Measurements from ENCODE around the gene SLC25A3.

DNA sequence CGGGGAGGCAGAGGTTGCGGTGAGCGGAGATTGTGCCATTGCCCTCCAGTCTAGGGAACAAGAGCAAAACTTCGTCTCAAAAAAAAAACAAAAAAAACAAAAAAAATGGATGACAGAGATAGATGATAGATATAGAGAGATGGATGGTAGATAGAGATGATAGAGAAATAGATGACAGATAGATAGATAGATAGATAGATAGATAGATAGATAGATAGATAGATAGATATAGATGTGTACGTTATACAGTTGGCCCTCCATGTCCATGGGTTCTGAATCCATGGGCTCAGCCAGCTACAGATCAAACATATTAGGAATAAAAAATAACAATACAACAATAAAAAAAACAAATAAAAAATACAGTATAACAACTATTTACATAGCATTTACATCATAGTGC lies 12.8 kb upstream of the SLC25A3 start:
- TF ChIP-seq ZNF274 (IDR thresholded peaks at IDR 0.05; ENCODE audit: low read length) (no peak), ZNF274 (tag by site-specific recombination; IDR thresholded peaks at IDR 0.05; ENCODE audit: borderline replicate concordance) (no peak), ZBTB6 (tag by site-specific recombination; IDR thresholded peaks at IDR 0.05) (no peak), ZBTB7A (tag by site-specific recombination; IDR thresholded peaks at IDR 0.05; ENCODE audit: low read depth) (no peak), CTCF (tag by site-specific recombination; IDR thresholded peaks at IDR 0.05) (no peak), ZNF707 (tag by site-specific recombination; IDR thresholded peaks at IDR 0.05) (no peak), ZNF548 (tag by site-specific recombination; IDR thresholded peaks at IDR 0.05) (no peak)
- TF ChIP-seq, protein P1, sequence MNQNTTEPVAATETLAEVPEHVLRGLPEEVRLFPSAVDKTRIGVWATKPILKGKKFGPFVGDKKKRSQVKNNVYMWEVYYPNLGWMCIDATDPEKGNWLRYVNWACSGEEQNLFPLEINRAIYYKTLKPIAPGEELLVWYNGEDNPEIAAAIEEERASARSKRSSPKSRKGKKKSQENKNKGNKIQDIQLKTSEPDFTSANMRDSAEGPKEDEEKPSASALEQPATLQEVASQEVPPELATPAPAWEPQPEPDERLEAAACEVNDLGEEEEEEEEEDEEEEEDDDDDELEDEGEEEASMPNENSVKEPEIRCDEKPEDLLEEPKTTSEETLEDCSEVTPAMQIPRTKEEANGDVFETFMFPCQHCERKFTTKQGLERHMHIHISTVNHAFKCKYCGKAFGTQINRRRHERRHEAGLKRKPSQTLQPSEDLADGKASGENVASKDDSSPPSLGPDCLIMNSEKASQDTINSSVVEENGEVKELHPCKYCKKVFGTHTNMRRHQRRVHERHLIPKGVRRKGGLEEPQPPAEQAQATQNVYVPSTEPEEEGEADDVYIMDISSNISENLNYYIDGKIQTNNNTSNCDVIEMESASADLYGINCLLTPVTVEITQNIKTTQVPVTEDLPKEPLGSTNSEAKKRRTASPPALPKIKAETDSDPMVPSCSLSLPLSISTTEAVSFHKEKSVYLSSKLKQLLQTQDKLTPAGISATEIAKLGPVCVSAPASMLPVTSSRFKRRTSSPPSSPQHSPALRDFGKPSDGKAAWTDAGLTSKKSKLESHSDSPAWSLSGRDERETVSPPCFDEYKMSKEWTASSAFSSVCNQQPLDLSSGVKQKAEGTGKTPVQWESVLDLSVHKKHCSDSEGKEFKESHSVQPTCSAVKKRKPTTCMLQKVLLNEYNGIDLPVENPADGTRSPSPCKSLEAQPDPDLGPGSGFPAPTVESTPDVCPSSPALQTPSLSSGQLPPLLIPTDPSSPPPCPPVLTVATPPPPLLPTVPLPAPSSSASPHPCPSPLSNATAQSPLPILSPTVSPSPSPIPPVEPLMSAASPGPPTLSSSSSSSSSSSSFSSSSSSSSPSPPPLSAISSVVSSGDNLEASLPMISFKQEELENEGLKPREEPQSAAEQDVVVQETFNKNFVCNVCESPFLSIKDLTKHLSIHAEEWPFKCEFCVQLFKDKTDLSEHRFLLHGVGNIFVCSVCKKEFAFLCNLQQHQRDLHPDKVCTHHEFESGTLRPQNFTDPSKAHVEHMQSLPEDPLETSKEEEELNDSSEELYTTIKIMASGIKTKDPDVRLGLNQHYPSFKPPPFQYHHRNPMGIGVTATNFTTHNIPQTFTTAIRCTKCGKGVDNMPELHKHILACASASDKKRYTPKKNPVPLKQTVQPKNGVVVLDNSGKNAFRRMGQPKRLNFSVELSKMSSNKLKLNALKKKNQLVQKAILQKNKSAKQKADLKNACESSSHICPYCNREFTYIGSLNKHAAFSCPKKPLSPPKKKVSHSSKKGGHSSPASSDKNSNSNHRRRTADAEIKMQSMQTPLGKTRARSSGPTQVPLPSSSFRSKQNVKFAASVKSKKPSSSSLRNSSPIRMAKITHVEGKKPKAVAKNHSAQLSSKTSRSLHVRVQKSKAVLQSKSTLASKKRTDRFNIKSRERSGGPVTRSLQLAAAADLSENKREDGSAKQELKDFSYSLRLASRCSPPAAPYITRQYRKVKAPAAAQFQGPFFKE (tag by site-specific recombination; IDR thresholded peaks at IDR 0.05; ENCODE audit: borderline replicate concordance), result no peak
- TF ChIP-seq, protein P2, sequence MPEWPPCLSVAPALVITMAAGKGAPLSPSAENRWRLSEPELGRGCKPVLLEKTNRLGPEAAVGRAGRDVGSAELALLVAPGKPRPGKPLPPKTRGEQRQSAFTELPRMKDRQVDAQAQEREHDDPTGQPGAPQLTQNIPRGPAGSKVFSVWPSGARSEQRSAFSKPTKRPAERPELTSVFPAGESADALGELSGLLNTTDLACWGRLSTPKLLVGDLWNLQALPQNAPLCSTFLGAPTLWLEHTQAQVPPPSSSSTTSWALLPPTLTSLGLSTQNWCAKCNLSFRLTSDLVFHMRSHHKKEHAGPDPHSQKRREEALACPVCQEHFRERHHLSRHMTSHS (tag by site-specific recombination; IDR thresholded peaks at IDR 0.05), result no peak

Measured in HEK293 (cell line).